HepG2 (cell line): ENCODE results near the gene ZFAND2B. TPM values are rescaled to one million over a fixed set of nuclear protein-coding genes. Genes with fewer than 3 reads are reported as not detected.
A peak's percentile ranks its signal among the peaks of the same experiment; 100 is the strongest.

Experiments
- DRAP1 ChIP-seq: IDR thresholded peaks from 2 replicates; pipeline ENCODE4 v1.6.1; 2016; ENCODE audit warnings: missing genetic modification reagents, missing compliant biosample characterization
- FOXK2 ChIP-seq: fragments of 450-650 bp; IDR thresholded peaks from 2 replicates; pipeline ENCODE4 v1.6.1; 2016
- HOXA9 ChIP-seq: sonication (generic); formaldehyde crosslinking; IDR thresholded peaks from 2 replicates; pipeline ENCODE4 v1.8.1; 2022; ENCODE audit warnings: missing genetic modification reagents, mild to moderate bottlenecking, moderate library complexity, borderline replicate concordance
- IRX3 ChIP-seq: sonication (generic); formaldehyde crosslinking; IDR thresholded peaks from 2 replicates; pipeline ENCODE4 v1.8.1; 2023; ENCODE audit warnings: mild to moderate bottlenecking, low read depth, missing genetic modification reagents, borderline replicate concordance
- MTA1 ChIP-seq: sonication (generic); formaldehyde crosslinking; IDR thresholded peaks from 2 replicates; pipeline ENCODE4 v1.4.0; 2020; ENCODE audit warnings: missing genetic modification reagents, mild to moderate bottlenecking, borderline replicate concordance
- NKX3-1 ChIP-seq: sonication (generic); formaldehyde crosslinking; IDR thresholded peaks from 2 replicates; pipeline ENCODE4 v1.5.0; 2020; ENCODE audit warnings: missing genetic modification reagents
- NR2C2 ChIP-seq: sonication (generic); formaldehyde crosslinking; IDR thresholded peaks from 2 replicates; pipeline ENCODE4 v1.4.0; 2020; ENCODE audit warnings: missing genetic modification reagents, mild to moderate bottlenecking, moderate library complexity, borderline replicate concordance
- PHF8 ChIP-seq: sonication (generic); formaldehyde crosslinking; IDR thresholded peaks from 2 replicates; pipeline ENCODE4 v1.5.0; 2020; ENCODE audit warnings: missing genetic modification reagents
- PRDM4 ChIP-seq: sonication (generic); formaldehyde crosslinking; IDR thresholded peaks from 2 replicates; pipeline ENCODE4 v1.9.0; 2021; ENCODE audit warnings: missing genetic modification reagents, borderline replicate concordance
- TAF15 ChIP-seq: fragments of 200-400 bp; formaldehyde crosslinking; IDR thresholded peaks from one replicate; pipeline ENCODE4 v1.6.1; 2018; ENCODE audit warnings: mild to moderate bottlenecking, low read depth, low read length; ENCODE audit not compliant: poor library complexity, severe bottlenecking
- ZBTB7B ChIP-seq: sonication (generic); formaldehyde crosslinking; IDR thresholded peaks from 2 replicates; pipeline ENCODE4 v1.4.0; 2020; ENCODE audit warnings: missing genetic modification reagents
- ZFY ChIP-seq: sonication (generic); formaldehyde crosslinking; IDR thresholded peaks from 2 replicates; pipeline ENCODE4 v1.4.0; 2020; ENCODE audit warnings: missing genetic modification reagents
- ZIK1 ChIP-seq: sonication (generic); formaldehyde crosslinking; IDR thresholded peaks from 2 replicates; pipeline ENCODE4 v1.5.0; 2020; ENCODE audit warnings: mild to moderate bottlenecking, low read depth, missing genetic modification reagents, borderline replicate concordance
- ZNF10 ChIP-seq: sonication (generic); formaldehyde crosslinking; IDR thresholded peaks from 2 replicates; pipeline ENCODE4 v1.4.0; 2020; ENCODE audit warnings: mild to moderate bottlenecking, low read depth, missing genetic modification reagents, borderline replicate concordance
- ZNF547 ChIP-seq: sonication (generic); formaldehyde crosslinking; IDR thresholded peaks from 2 replicates; pipeline ENCODE4 v1.5.1; 2020; ENCODE audit warnings: mild to moderate bottlenecking, missing genetic modification reagents
- ZNF567 ChIP-seq: sonication (generic); formaldehyde crosslinking; IDR thresholded peaks from 2 replicates; pipeline ENCODE4 v1.8.1; 2023; ENCODE audit warnings: mild to moderate bottlenecking, missing genetic modification reagents, borderline replicate concordance
- ZNF614 ChIP-seq: IDR thresholded peaks from 2 replicates; pipeline ENCODE4 v1.6.1; 2018; ENCODE audit warnings: missing biosample characterization, missing genetic modification reagents, inconsistent platforms, borderline replicate concordance
- ZNF644 ChIP-seq: IDR thresholded peaks from 2 replicates; pipeline ENCODE4 v1.6.1; 2016; ENCODE audit warnings: low read depth
- ZNF660 ChIP-seq: sonication (generic); formaldehyde crosslinking; IDR thresholded peaks from 2 replicates; pipeline ENCODE4 v1.5.1; 2020; ENCODE audit warnings: mild to moderate bottlenecking, low read depth, missing genetic modification reagents, borderline replicate concordance
- ZNF713 ChIP-seq: sonication (generic); formaldehyde crosslinking; IDR thresholded peaks from 2 replicates; pipeline ENCODE4 v1.4.0; 2020; ENCODE audit warnings: mild to moderate bottlenecking, missing genetic modification reagents
- ZNF784 ChIP-seq: sonication (generic); formaldehyde crosslinking; IDR thresholded peaks from 2 replicates; pipeline ENCODE4 v1.5.1; 2020; ENCODE audit warnings: missing genetic modification reagents, mild to moderate bottlenecking, borderline replicate concordance
- ZNF792 ChIP-seq: IDR thresholded peaks from 2 replicates; pipeline ENCODE4 v1.6.1; 2016
- ZNF878 ChIP-seq: sonication (generic); formaldehyde crosslinking; IDR thresholded peaks from 2 replicates; pipeline ENCODE4 v1.8.1; 2023; ENCODE audit warnings: mild to moderate bottlenecking, missing genetic modification reagents, moderate library complexity
- polyA plus RNA-seq, 8 experiments: library from polyadenylated mRNA; depleted of rRNA in 3 of 8; stranded (reverse) in 7 of 8; unstranded in 1 of 8; fragments of >200 nt; fragmentation: Illumina TruSeq in 4 of 8; extraction: Trizol in 4 of 8; gene quantifications; 2 replicates each; pipeline versions ENCODE4 v1.2.1 to v1.2.3, GENCODE V29; 2011 to 2016; ENCODE audit warnings: low read depth in 4 of 8, missing spikeins in 1 of 8, mixed read lengths in 1 of 8; ENCODE audit not compliant: insufficient read depth in 1 of 8
- total RNA-seq, 5 experiments: library from RNA; depleted of rRNA; stranded (reverse); fragments of >200 nt; fragmentation: Illumina TruSeq; extraction: Trizol; gene quantifications; 2 replicates each; pipeline ENCODE4 v1.2.3, GENCODE V29; 2016; ENCODE audit warnings: low read depth in 1 of 5

The ZFAND2B gene
- total and polyA plus RNA-seq, 2 of the 13 experiments (the other 11 are each of a cell fraction or from before 2014, with no cell fraction given): 53.3 to 115 TPM

GRCh38 chr2:219230059-219230540 lies 23.5 kb downstream of the ZFAND2B start (continued):
- TF ChIP-seq ZBTB7B (CRISPR knock-in tag) (no peak; the same call in 1 of the 2 replicates), ZIK1 (no peak), TAF15 (no peak), NKX3-1 (no peak), NR2C2 (CRISPR knock-in tag) (no peak), ZFY (CRISPR knock-in tag) (peak; percentile 42; the same call in 1 of the 2 replicates), MTA1 (CRISPR knock-in tag) (peak; percentile 43; the same call in 1 of the 2 replicates), ZNF547 (no peak), ZNF792 (CRISPR knock-in tag) (no peak), ZNF644 (CRISPR knock-in tag) (no peak), ZNF660 (CRISPR knock-in tag) (no peak), IRX3 (CRISPR knock-in tag) (no peak), ZNF10 (CRISPR knock-in tag) (no peak), HOXA9 (CRISPR knock-in tag) (no peak), PHF8 (CRISPR knock-in tag) (no peak; the same call in 1 of the 2 replicates), FOXK2 (no peak), ZNF713 (CRISPR knock-in tag) (no peak), ZNF567 (0 out of 2 replicates have a peak, but pooled peaks have one; percentile 61), PRDM4 (CRISPR knock-in tag) (no peak; the same call in 1 of the 2 replicates), DRAP1 (CRISPR knock-in tag) (no peak), ZNF784 (CRISPR knock-in tag) (peak; percentile 0; the same call in 1 of the 2 replicates), ZNF614 (no peak), ZNF878 (CRISPR knock-in tag) (no peak)
